Astrocyte (in vitro differentiated cells and primary cell): ENCODE measurements around the gene STK32A.

ENCODE experiments used
- EZH2 ChIP-seq: IDR thresholded peaks from 2 replicates; pipeline ENCODE4 v1.6.1; 2012; ENCODE audit warnings: mild to moderate bottlenecking, low read length, inconsistent platforms; ENCODE audit not compliant: insufficient read depth
- TF ChIP-seq, protein P1 (sequence below): IDR thresholded peaks from 2 replicates; pipeline ENCODE4 v1.5.1; 2011; ENCODE audit warnings: low read depth, mild to moderate bottlenecking, inconsistent platforms, low read length, moderate library complexity; ENCODE audit not compliant: insufficient read depth

DNA sequence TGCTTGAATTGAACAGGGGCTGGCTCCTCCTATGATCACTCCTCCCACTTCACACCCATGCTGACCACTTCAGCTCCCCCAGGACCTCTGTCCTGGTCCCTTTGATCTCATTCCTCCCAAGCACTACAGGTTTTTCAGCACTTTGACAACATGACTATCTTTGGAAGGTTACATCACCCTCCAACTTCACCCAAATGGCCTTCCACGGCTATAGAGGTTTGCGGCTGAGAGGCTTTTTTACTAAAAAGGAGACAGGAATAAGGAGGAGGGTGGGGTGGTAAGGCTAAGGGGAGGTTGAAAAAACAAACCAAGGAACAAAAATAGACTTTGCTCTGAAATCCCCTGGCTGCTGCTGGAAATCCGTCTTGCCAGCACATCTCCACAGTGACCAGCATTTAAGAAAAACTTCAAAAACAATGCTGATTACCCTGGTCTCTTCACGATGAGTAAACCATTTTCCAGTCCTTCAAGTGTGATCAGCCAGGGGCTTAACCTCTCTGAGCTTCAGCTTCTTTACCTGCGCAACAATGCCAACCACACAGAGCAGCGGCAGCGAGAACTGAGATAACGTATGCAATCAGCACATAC, 172.4 kb downstream of the STK32A start:
- no peak for TF ChIP-seq EZH2
- TF ChIP-seq, protein P1, sequence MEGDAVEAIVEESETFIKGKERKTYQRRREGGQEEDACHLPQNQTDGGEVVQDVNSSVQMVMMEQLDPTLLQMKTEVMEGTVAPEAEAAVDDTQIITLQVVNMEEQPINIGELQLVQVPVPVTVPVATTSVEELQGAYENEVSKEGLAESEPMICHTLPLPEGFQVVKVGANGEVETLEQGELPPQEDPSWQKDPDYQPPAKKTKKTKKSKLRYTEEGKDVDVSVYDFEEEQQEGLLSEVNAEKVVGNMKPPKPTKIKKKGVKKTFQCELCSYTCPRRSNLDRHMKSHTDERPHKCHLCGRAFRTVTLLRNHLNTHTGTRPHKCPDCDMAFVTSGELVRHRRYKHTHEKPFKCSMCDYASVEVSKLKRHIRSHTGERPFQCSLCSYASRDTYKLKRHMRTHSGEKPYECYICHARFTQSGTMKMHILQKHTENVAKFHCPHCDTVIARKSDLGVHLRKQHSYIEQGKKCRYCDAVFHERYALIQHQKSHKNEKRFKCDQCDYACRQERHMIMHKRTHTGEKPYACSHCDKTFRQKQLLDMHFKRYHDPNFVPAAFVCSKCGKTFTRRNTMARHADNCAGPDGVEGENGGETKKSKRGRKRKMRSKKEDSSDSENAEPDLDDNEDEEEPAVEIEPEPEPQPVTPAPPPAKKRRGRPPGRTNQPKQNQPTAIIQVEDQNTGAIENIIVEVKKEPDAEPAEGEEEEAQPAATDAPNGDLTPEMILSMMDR = no peak
